LNCAP (cell line): ENCODE data around the gene USP48.
A peak's percentile ranks its signal among the peaks of the same experiment; 100 is the strongest.

Experiments used
- TF ChIP-seq, protein P1 (sequence below): fragments of 450-650 bp; IDR thresholded peaks from 2 replicates; pipeline ENCODE4 v1.5.1; 2017; ENCODE audit warnings: mild to moderate bottlenecking

The USP48 gene

DNA sequence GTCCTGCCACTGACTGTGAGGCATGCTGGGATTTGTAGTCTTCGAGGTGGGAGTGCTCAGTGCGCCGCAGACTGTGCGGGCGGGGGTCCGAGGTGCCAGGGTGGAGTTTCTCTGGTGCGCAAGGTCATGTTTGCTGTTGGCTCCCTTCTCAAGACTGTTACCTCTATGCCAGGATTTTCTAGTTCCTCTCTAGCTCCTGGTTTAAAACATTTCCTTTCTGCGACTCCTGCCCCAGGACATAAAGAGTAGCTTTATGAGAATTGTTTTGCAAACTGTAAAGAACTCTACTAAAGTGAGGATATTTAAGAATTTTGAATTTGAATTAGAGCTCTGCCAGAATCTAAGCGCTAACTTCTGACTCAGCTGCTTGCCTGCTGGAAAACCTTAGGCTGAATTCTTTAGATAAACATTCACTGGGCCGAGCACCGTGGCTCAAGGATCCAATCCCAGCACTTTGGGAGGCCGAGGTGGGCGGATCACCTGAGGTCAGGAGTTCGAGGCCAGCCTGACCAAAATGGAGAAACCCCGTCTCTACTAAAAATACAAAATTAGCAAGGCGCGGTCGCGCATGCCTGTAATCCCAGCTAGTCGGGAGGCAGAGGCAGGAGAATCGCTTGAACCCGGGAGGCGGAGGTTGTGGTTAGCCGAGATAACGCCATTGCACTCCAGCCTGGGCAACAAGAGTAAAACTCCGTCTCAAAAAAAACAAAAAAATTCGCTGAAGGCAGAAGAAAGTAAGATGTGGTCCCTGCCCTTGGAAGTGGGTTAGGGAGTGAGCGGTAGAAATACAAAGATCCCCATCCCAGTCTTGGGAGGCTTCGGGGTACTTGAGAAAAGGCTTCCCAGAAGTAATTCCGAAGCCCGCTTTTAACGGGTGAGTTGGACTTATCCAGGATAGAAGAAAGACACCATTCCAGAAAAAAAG, 992 bp upstream of the USP48 start:
- TF ChIP-seq, protein P1, sequence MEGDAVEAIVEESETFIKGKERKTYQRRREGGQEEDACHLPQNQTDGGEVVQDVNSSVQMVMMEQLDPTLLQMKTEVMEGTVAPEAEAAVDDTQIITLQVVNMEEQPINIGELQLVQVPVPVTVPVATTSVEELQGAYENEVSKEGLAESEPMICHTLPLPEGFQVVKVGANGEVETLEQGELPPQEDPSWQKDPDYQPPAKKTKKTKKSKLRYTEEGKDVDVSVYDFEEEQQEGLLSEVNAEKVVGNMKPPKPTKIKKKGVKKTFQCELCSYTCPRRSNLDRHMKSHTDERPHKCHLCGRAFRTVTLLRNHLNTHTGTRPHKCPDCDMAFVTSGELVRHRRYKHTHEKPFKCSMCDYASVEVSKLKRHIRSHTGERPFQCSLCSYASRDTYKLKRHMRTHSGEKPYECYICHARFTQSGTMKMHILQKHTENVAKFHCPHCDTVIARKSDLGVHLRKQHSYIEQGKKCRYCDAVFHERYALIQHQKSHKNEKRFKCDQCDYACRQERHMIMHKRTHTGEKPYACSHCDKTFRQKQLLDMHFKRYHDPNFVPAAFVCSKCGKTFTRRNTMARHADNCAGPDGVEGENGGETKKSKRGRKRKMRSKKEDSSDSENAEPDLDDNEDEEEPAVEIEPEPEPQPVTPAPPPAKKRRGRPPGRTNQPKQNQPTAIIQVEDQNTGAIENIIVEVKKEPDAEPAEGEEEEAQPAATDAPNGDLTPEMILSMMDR = no peak

DNA sequence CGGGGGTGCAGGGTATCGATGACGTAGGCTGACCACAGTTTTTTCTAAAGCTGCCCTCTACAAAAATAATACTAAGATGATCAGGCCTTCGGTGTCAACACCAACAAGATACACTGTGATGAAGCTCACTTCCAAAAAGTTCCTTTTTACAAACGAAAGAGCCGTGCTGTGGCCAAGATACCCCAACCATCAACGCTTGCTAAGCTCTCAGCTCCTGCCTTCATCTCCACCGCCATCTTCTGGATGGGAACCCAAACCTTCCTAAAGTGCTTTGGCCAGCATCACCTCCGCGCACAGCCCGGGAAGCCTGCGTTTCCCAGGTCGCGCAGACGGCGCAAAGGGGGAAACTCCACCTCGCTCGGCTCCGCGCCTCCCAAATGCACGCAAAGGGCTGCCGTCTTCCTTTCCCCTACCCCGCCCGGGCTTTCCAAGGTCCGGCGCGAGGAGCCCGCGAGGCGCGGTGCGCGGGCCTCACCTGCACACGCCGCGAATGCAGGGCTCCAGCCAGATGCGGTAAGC, 541 bp downstream of the USP48 start:
- TF ChIP-seq, protein P1 = 0 out of 2 replicates have a peak, but pooled peaks have one; percentile 10

DNA sequence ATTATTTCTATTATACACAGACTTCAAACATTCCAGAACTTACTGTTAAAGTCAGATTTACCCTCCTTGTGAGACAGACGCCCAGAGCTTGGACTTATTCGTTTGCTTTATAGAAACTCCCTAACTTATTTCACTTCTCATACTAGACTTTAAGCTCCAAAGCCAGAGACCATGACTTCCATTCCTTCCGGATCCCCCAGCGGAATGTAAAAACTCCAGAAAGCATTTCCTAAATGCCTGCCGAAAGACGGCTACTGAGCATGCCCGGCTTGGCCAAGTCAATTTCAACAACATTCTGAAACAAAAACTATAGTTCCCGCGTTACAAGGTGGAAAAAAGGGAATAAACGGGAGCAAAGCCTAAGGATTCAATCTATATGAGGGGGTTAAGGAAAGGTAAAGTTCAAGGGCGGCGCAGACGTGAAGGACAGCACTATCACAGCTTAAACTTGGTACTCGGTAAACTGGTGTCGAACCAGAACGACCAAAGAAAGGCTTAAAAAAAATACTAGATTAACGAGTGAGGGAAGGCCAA, 1.1 kb downstream of the USP48 start:
- TF ChIP-seq, protein P1 = no peak

DNA sequence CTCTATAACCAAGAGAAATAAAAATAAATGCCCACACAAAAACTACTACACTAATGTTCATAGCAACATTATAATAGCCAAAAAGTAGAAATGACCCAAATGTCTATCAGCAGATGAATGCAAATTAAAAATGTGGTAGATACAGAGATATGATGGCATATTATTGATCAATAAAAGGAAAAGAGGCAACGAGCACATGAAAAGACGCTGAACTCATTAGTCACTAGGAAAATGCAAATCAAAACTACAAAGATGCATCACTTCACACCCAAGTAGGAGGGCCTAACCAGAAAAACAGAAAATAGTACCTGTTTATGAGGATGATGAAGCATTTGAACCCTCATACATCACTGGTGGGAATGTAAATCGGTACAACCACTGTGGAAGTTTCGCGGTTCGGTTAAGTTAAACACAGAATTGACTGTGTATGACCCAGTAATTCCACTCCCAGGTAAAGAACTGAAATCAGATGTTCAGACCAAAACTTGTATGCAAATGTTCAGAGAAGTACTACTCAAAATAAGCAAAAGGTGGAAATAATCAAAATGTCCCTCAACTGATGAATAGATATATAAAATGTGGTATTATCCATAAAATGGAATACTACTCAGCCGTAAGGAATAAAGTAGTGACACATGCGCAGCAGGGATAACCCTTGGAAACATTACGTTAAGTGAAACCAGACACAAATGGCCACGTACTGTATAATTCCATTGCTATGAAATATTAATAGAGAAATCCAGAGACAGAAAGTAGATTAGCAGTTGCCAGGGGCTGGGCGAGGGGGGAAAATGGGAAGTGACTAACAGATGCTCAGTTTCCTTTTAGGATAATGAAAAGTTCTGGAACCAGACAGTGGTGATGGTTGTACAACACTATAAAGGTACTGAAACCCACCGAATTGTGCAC, 3.1 kb downstream of the USP48 start:
- TF ChIP-seq, protein P1 = no peak

DNA sequence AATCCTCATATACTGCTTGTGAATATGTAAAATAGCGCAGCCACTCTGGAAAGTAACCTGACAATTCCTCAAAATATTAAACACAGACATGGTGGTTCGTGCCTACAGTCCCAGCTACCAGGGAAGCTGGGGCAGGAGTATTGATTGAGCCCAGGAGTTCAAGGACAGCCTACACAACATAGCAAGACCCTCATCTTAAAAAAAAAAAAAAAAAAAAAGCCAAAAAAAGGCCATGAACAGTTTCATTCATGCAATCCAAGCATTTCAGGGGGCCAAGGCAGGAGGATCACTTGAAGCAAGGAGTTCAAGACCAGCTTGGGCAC, 4.6 kb downstream of the USP48 start:
- TF ChIP-seq, protein P1 = no peak

DNA sequence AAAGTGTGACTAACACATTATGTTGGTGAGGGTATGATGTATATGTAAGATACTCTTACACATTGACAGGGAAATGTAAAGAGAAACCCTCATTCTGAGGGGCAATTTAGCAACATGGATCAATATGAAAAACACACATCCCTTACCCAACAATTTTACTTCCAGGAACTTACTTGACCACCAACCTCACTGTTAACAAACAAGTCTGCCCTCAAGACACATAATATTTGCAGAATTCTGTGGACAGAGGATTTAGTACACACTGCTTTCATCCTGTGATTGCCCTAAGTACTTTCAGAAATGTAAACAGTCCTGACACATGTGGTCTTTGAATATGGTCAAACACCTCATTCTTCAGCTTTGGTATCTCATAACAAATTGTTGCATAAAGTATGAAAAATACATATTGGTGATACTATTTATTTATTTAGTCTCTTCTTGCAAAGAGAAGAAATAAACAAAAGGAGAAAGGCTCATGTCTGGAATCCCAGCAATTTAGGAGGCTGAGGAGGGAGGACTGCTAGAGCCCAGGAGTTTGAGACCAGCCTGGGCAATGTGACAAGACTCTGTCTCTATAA, 6.9 kb downstream of the USP48 start:
- TF ChIP-seq, protein P1 = no peak

DNA sequence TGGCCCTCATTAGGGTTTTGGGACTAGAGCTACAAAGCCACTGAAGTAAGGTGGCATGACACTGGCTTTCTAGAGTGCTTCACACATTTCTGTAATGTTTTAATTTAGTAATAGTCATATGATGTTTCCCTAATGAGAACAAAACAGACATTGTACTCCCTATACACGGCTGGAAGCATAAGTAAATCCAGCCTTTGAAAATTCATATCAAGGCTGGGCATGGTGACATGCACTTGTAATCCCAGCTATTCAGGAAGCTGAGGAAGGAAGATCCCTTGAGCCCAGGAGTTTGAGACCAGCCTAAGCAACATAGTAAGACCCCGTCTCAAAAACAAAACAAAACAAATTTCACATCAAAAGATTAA, 7.4 kb downstream of the USP48 start:
- TF ChIP-seq, protein P1 = no peak
